GM21360 (cell line): ENCODE data around the gene GPATCH1.

ENCODE experiments used
- ATAC-seq: cut with Tn5 transposase; IDR thresholded peaks from one replicate; pipeline ENCODE4 v1.9.1; 2021; ENCODE audit warnings: mild to moderate bottlenecking, moderate library complexity; ENCODE audit not compliant: unreplicated experiment

Gene GPATCH1

GRCh38 chr19:33062902-33063301, 18.1 kb upstream of the GPATCH1 start:
- no peak for ATAC-seq

- ATAC-seq, result no peak
Observed at GRCh38 chr19:33063356-33063752, 17.6 kb upstream of the GPATCH1 start.

GRCh38 chr19:33063753-33064457, 17.1 kb upstream of the GPATCH1 start:
- ATAC-seq, result no peak

GRCh38 chr19:33064458-33064791, 16.6 kb upstream of the GPATCH1 start:
- ATAC-seq, result peak; percentile 38

- ATAC-seq, result peak; percentile 78
Observed at GRCh38 chr19:33064792-33065550, 16.0 kb upstream of the GPATCH1 start, which contains the start of gene RHPN2. RHPN2 (minus strand) TSS chr19:33064888; CDS start chr19:33064852, 36 bp downstream.

- no peak for ATAC-seq
Observed at GRCh38 chr19:33066543-33066942, 14.4 kb upstream of the GPATCH1 start.

- no peak for ATAC-seq
Observed at GRCh38 chr19:33067121-33067520, 13.9 kb upstream of the GPATCH1 start.

- no peak for ATAC-seq
Observed at GRCh38 chr19:33071887-33072286, 9.1 kb upstream of the GPATCH1 start.

GRCh38 chr19:33075519-33075918, 5.5 kb upstream of the GPATCH1 start:
- ATAC-seq, result no peak

- ATAC-seq, result no peak
Observed at GRCh38 chr19:33085570-33086128, 4.7 kb downstream of the GPATCH1 start.

GRCh38 chr19:33086955-33087354, 6.0 kb downstream of the GPATCH1 start:
- ATAC-seq, result no peak

GRCh38 chr19:33089010-33089409, 8.0 kb downstream of the GPATCH1 start:
- no peak for ATAC-seq

GRCh38 chr19:33090179-33090578, 9.2 kb downstream of the GPATCH1 start:
- no peak for ATAC-seq

- ATAC-seq, result no peak
Observed at GRCh38 chr19:33093420-33094210, 12.6 kb downstream of the GPATCH1 start.

- no peak for ATAC-seq
Observed at GRCh38 chr19:33094436-33095067, 13.6 kb downstream of the GPATCH1 start.

- ATAC-seq, result no peak
Observed at GRCh38 chr19:33096005-33096404, 15.0 kb downstream of the GPATCH1 start.

- ATAC-seq, result no peak
Observed at GRCh38 chr19:33098055-33098534, 17.1 kb downstream of the GPATCH1 start.

GRCh38 chr19:33100894-33101644, 20.1 kb downstream of the GPATCH1 start:
- ATAC-seq, result no peak

- ATAC-seq, result no peak
Observed at GRCh38 chr19:33102893-33103292, 21.9 kb downstream of the GPATCH1 start.

GRCh38 chr19:33108161-33108560, 27.2 kb downstream of the GPATCH1 start:
- no peak for ATAC-seq
